Hematopoietic multipotent progenitor cell treated with erythropoietin and hydrocortisone succinate and interleukin-3 and kit ligand, for 4 days (in vitro differentiated cells): ENCODE measurements around the gene CD27.
"Not testable (repeated sequence)": the region's sequence is repeated elsewhere in the genome, so short reads cannot be mapped to it uniquely, and the experiment has no call there.

Experiments used
- DNase-seq: peaks from one replicate; pipeline ENCODE4 v3.0.0-alpha.2; 2015

CD27 gene

DNA sequence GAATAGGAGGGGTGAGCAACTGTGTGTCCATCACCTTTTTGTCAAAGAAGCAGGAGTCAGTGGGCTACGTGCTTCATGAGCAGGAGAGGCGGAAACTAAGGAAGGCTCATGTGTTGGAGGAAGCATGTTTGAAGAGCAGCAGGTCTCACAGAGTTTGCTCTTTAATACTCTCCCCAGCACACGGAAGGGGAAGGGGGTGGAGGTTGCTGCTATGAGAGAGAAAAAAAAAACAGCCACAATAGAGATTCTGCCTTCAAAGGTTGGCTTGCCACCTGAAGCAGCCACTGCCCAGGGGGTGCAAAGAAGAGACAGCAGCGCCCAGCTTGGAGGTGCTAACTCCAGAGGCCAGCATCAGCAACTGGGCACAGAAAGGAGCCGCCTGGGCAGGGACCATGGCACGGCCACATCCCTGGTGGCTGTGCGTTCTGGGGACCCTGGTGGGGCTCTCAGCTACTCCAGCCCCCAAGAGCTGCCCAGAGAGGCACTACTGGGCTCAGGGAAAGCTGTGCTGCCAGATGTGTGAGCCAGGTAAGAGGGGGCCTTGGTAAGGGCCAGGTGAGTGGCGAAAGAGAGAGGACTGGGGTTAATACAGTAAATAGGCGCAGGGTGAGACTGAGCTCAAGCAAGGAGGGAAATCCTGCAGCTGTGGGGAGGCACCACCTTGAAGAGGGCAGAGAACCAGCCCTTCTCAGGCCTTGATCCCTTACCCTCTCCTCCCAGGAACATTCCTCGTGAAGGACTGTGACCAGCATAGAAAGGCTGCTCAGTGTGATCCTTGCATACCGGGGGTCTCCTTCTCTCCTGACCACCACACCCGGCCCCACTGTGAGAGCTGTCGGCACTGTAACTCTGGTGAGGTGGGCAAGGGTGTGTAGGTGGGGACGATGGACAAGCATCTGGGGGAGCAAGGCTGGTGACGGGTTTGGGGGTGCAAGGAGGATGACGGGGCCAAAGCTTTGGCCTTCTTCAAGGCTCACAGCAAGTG lies at the start of gene CD27:
Gene CD27, plus strand, starts transcription at position 252 of the 985 bp plus-strand sequence. Its CDS starts 141 bp downstream, at position 393.
- no peak for DNase-seq

DNA sequence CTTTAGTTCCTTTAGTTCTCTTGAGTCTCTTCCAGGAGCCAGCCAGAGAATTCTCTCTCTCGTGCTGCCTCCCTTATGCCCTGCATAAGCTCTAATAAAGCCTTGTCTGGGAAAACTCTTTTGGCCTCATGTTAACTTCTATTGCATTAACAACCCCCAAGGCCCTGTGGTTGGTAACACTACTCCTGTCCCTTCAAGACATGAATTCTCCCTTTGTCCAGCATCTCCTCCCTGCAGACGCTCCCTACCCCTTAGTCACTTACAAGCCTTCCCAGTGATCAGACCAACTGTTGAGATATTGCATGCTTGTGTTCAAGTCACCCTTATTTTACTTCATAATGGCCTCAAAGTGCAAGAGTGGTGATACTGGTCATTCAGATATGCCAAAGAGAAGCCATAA lies 48.7 kb upstream of the CD27 start:
- no peak for DNase-seq

GRCh38 chr12:6399884-6400644 lies 44.7 kb upstream of the CD27 start:
- DNase-seq = no peak

GRCh38 chr12:6404390-6404789 lies 40.4 kb upstream of the CD27 start:
- DNase-seq = no peak

- DNase-seq = no peak
Observed at GRCh38 chr12:6405963-6406362, 38.8 kb upstream of the CD27 start.

DNA sequence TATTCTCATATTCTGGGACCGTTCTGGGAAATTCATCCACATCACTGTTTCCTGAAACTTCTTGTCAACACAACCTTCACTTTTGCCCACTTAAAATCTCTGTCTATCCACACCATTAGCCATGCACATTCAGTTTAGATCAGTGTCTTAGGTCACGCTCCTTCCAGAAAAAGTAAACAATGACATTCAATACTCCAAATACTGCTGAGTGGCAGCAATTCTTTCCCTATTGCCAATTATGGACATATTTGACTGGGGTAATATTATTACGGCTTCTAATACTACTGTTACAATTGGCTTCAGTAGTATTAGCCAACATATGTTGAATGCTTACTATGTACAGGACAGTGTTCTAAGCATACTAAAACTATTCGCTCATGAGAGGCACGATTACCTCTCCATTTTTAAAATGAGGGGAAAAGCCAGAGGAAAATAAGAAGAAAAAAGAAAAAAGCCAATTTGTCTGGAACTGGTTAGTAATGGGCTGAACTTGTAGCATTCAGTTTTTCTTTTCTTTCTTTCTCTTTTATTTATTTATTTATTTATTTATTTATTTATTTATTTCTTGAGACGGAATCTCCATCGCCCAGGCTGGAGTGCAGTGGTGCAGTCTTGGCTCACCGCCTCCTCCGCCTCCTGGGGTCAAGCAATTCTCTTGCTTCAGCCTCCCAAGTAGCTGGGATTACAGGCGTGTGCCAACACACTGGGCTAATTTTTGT lies 37.4 kb upstream of the CD27 start:
- no peak for DNase-seq

DNA sequence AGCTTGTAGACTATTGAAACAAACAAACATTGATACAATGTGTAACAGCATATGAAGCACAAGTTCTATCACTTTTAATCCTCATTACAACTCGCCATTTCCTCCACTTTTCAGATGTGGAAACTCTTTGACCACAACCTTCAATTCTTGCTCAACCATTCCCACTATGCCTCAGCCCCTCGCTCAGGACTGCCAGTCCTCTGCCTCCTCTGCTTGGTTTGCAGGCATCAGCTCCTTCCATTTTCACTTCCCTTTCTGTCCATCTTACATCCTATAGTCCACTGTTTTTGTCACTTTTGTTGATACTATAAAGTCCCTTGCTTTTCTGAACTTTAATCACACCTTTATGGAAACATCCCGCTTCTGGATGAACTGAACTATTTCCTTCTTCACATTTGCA lies 28.2 kb upstream of the CD27 start:
- DNase-seq = peak; percentile 61

DNA sequence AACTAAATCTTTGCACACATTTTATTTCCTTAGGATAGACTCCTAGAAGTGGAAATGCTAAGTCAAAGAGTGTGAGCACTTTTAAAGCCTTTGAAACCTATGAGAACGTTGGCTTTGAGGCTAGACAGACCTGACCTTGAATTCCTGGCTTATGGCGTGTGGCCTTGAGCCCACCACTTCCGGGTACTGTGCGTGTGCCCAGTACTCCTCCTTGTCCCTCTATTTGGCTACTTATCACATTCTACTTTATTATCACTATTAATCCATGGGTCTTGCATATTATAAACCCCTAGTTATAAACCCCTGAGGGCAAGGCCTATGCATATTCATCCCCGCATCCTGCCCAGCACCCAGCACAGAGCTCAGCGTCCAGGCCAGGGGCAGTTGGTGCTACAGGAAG lies 26.0 kb upstream of the CD27 start:
- DNase-seq = no peak

DNA sequence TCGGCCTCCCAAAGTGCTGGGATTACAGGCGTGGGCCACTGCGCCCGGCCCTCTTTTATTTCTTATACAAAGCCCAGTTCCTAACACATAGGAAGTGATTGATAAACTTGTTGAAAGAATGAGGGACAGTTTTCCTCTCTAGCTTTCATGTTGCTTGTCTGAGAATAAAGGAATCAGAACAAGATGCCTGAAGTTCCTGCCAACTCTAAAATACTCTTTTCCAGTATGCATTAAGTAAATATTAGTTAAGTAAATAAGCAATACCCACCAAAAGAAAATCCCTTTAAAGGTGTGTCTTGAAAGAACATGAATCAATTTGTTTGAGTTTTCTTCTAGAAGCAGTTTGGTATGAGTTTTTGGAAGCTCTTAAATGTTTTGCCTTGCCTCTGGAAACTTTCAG lies 24.4 kb upstream of the CD27 start:
- DNase-seq = no peak

DNA sequence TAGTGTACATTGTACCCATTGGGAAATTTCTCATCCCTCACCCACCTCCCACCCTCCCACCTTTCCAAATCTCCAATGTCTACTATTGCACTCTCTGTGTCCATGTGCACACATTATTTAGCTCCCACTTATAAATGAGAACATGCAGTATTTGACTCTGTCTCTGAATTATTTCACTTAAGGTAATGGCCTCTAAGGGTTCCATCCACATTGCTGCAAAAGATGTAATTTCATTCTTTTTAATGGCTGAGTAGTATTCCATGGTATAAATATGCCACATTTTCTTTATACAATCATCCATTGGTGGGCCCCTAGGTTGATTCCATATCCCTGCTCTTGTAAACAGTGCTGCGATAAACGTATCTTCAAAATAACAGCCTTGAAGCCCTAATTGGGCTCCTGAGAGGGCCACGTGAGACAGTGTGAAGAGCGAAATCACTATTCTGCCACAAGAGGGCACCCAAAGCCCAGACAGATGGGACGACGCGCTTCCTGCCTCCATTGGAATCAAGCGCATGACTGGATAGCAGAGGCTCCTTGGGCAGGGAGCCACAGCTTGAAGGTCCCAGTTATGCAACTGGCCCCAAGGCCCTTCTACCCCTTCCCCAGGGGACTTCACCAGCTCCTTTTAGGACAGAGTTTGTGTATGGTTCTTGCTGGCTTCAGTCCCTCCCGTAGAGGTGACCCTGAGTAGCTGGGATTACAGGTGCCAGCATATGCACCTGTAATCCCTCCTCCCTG lies 21.3 kb upstream of the CD27 start:
- DNase-seq = peak; percentile 97

- DNase-seq = no peak
Observed at GRCh38 chr12:6424008-6424347, 20.8 kb upstream of the CD27 start.

DNA sequence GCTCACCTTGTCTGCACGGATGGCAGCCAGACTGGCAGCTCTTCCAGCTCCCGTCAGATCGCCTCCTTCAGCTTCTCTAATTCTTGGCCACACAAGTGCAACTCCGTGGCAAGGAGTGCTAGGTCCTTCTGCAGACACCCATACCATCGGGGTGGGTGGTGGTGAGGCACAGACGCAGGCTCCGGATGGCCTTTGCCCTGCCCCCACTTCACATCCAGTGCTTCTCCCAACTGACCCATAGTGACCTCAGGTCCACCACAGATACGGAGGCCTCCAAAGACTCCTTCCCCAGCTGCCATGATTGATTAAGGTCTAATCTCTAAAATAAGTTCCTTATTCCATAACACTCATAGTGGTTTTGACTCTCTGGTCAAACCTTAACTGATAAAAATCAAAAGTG lies 19.9 kb upstream of the CD27 start:
- peak; percentile 77 for DNase-seq

DNA sequence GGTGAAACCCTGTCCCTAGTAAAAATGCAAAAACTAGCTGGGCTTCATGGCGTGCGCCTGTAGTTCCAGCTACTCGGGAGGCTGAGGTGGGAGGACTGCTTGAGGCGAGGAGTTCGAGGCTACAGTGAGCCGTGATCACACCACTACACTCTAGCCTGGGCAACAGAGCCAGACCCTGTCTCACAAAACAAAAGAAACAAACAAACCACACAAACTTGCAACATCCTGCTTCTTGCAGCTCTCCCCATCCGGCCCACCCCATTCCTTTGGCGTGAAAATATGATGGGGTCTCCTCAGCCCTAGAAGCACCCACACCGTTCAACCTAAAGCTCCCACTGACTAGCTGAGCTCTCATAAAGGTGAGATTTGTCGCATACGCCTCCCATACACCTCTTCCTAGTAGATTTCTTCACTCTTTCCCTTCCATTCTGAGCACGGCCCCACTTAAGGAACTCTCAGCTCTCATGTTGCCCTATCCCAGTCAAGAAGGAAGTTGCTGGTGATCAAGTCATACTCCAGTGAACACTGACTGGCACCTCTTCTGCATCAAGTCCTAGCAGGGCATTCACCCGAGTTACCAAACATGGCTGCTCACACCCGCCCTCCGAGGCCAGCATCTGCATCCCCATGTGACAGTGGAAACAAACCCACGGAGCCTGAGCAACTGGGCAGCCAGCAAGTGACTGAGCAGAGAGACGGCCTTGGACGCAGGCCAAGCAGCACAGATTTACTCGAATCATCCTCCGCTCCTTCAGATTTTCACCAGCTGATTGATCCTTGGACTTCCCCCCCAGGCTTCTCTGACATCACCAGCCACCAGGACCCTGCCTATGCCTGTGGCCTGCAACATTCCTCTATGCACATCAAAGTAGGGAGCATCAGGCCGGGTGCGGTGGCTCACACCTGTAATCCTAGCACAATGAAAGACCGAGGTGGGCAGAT lies 18.9 kb upstream of the CD27 start:
- peak; percentile 23 for DNase-seq

DNA sequence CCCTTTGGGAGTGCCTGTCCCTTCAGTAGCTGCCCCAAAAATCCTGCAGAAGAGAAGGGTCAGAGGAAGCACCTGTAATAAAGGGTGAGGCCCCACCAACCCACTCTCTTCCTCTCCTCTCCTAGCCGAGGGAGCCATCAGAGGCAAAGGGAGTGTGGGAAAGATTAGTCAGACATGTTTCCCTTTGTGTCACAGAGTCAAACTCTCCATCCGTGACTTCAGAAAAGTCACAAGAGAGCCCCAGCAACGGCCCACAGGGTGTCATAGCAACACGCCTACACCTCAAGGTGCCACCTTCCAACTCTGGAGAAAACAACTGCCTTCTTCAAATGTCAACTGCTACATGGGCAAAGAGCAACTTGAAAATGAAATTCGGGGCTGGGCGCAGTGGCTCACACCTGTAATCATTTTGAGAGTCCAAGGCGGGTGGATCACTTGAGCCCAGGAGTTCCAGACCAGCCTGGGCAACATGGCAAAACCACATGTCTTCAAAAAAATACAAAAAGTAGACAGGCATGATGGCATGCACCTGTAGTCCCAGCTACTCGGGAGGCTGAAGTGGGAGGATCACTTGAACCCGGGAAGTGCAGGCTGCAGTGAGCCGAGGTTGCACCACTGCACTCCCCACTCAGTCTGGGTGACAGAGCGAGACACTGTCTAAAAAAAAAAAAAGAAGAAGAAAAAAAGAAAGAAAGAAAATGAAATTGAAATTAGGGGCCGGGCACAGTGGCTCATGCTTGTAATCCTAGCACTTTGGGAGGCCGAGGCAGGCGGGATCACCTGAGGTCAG lies 17.7 kb upstream of the CD27 start:
- peak; percentile 31 for DNase-seq

DNA sequence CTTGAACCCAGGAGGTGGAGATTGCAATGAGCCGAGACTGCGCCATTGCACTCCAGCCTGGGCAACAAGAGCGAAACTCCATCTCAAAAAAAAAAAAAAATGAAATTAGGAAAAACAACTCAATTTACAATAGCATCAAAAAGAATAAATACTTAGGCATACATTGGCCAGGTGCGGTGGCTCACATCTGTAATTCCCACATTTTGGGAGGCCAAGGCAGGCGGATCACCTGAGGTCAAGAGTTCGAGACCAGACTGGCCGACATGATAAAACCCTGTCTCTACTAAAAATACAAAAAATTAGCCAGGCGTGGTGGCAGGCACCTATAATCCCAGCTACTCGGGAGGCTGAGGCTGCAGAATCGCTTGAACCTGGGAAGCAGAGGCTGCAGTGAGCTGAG lies 17.0 kb upstream of the CD27 start:
- not testable (repeated sequence) for DNase-seq

DNA sequence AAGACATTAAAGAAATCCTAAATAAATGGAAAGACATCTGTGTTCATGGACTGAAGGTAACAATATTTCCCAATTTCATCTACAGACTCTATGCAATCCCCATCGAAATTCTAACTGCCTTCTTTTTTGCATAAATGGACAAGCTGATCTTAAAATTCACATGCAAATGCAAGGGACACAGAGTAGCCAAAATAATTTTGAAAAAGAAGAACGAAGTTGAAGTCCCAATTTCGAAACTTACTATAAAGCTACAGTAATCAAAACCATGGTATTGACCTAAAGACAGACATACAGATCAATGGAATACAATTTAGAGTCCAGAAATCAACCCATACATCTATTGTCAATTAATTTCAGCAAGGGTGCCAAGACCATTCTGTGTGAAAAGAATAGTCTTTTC lies 16.4 kb upstream of the CD27 start:
- no peak for DNase-seq

GRCh38 chr12:6430124-6430989 lies 14.4 kb upstream of the CD27 start:
- DNase-seq = peak; percentile 98

GRCh38 chr12:6432991-6433390 lies 11.8 kb upstream of the CD27 start:
- DNase-seq = no peak
